ENCODE measurements around the gene P2RX2. TPM values are rescaled to one million over a fixed set of nuclear protein-coding genes. Genes with fewer than 3 reads are reported as not detected.

The P2RX2 gene
- polyA plus RNA-seq, 2 donors, result 1.4 to 2.2 TPM

DNA sequence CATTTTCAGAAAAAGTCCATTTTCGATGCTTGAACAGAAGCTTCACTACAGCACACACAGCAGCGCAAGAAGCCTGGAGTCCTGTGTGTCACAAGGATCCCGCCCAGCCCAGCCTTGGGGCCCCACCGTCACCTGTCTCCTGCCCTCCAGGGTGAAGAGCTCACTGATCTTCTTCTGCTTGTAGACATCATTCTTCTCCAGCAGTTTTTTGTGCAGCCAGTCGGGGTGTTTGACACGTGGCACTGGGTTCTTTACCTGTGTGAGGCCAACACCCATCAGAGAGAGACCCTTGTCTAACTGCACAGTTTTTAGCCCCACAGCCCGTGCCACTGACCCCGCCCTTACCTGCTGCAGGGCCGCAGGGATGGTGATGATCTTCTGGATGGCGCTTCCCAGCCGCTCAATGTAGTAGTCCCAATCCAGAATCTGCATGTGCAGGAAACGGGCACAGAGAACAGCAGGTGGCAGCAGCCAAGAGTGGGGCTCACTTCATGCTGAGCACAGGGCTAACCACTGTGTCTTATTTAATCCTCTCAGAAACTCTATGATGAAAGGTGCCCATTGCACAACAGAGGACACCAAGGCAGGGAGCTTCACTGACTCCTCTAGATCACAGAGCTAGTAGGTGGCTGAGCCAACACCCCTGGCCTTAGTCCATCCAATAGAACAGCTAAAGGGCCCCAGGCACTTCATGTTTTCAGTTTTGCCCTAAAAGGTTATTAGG lies 38.6 kb downstream of the P2RX2 start:
- 95 to 96% methylated on average over 12 of the region's 12 CpGs for WGBS, 2 donors
- peaks cover 22 to 34% of the 10 kb centered on the region in 2 donors for H3K36me3 ChIP-seq (ENCODE audit: control insufficient read depth in 2 of 2, insufficient read depth in 2 of 2, low read length in 1 of 2)
- no peaks in the 10 kb centered on the region for H3K4me1 ChIP-seq (ENCODE audit: control insufficient read depth in 2 of 2, insufficient read depth in 2 of 2, low read length in 1 of 2)
- no peak overlapping the region for H3K27ac ChIP-seq (ENCODE audit: low read depth in 2 of 2, low read length in 1 of 2)
- H3K9me3 ChIP-seq (ENCODE audit: control insufficient read depth in 2 of 2, insufficient read depth in 1 of 2, low read depth in 1 of 2, low read length in 1 of 2), result no peaks in the 10 kb centered on the region
- no peaks in the 10 kb centered on the region for H3K27me3 ChIP-seq (ENCODE audit: control insufficient read depth in 1 of 2, insufficient read depth in 2 of 2, low read length in 2 of 2)
- H3K4me3 ChIP-seq (ENCODE audit: low read depth in 1 of 2, low read length in 2 of 2), result no peak overlapping the region

DNA sequence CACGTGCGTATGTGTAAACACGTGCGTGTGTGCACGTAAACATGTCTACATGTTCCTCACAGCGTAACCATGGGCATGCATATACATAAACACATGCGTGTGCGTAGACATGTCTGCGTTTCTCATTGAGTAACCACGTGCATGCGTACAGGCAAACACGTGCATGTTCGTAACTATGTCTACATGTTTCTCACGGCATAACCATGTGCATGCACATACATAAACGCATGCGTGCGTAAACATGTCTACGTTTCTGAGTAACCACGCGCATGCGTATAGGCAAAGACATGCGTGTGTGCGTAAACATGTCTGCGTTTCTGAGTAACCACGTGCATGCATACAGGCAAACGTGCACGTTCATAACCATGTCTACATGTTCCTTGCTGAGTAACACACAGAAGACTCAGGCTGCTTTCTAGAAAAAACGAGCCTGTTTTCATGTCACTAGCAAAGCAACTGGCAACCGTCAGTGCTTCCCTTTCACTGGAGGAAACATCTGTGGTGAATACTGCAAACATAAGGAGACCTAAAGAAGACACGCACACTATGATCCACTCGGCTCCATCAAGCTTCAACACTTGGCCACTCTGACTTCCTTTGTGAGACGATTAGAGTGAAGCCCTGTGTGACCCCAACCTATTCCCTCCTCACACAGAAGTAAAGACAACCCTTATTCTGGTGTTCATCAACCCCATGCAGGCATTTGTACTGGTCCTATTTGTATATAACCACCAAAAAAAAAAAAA lies 39.7 kb downstream of the P2RX2 start:
- Histone ChIP-seq H3K27me3 (ENCODE audit: control insufficient read depth in 1 of 2, insufficient read depth in 2 of 2, low read length in 2 of 2) (no peaks in the 10 kb centered on the region), H3K9me3 (ENCODE audit: control insufficient read depth in 2 of 2, insufficient read depth in 1 of 2, low read depth in 1 of 2, low read length in 1 of 2) (no peaks in the 10 kb centered on the region), H3K36me3 (ENCODE audit: control insufficient read depth in 2 of 2, insufficient read depth in 2 of 2, low read length in 1 of 2) (peaks cover 22 to 39% of the 10 kb centered on the region in 2 donors), H3K4me1 (ENCODE audit: control insufficient read depth in 2 of 2, insufficient read depth in 2 of 2, low read length in 1 of 2) (no peaks in the 10 kb centered on the region), H3K4me3 (ENCODE audit: low read depth in 1 of 2, low read length in 2 of 2) (no peak overlapping the region), H3K27ac (ENCODE audit: low read depth in 2 of 2, low read length in 1 of 2) (no peak overlapping the region)
- WGBS, 2 donors, result 91 to 93% methylated on average over 32 of the region's 32 CpGs

DNA sequence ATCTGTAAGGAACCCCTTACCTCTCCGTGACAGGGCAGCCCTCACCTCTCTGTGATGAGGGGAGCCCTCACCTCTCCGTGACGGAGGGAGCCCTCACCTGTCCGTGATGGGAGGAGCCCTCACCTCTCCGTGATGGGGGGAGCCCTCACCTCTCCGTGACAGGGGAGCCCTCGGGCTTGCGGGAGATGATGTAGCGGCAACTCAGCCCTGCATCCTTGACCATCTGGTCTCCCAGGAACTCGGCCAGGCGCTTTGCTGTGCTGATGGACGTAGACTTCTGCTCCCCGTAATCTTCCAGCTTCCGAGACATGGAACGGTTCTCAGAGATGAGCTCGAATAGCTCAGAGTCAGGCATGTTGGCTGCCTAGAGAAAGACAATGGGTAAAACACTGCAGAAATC lies 40.6 kb downstream of the P2RX2 start:
- H3K36me3 ChIP-seq (ENCODE audit: control insufficient read depth in 2 of 2, insufficient read depth in 2 of 2, low read length in 1 of 2), result peaks cover 22 to 45% of the 10 kb centered on the region in 2 donors
- 94 to 95% methylated on average over 16 of the region's 16 CpGs for WGBS, 2 donors

DNA sequence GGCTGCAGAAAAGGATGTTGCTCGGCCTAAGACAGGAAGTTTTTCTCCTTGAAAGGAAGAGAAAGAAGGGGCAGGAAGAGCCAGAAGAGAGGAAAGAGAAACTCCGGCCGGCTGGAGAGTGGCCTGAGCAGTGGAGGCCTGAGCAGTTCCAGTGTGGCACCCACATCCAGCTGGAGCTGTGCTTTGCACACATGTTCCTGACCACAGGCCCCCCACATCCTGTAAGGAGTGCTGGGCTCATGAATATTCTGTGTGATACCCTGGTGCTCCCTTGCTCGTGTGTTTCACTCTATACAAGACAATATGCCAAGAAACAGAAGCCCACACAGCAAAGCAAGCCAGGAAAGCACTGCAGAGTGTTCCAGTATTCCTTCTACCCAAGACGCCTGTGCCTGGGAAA lies 41.5 kb downstream of the P2RX2 start:
- no peak overlapping the region for H3K4me3 ChIP-seq (ENCODE audit: low read depth in 1 of 2, low read length in 2 of 2)
- no peak overlapping the region for H3K27ac ChIP-seq (ENCODE audit: low read depth in 2 of 2, low read length in 1 of 2)
- no peaks in the 10 kb centered on the region for H3K9me3 ChIP-seq (ENCODE audit: control insufficient read depth in 2 of 2, insufficient read depth in 1 of 2, low read depth in 1 of 2, low read length in 1 of 2)
- 84 to 86% methylated on average over 5 of the region's 5 CpGs for WGBS, 2 donors
- no peaks in the 10 kb centered on the region for H3K27me3 ChIP-seq (ENCODE audit: control insufficient read depth in 1 of 2, insufficient read depth in 2 of 2, low read length in 2 of 2)
- no peaks in the 10 kb centered on the region for H3K4me1 ChIP-seq (ENCODE audit: control insufficient read depth in 2 of 2, insufficient read depth in 2 of 2, low read length in 1 of 2)
- H3K36me3 ChIP-seq (ENCODE audit: control insufficient read depth in 2 of 2, insufficient read depth in 2 of 2, low read length in 1 of 2), result peaks cover 17 to 54% of the 10 kb centered on the region in 2 donors

More for the DNA sequence above, 40.6 kb downstream of the P2RX2 start:
- Histone ChIP-seq H3K4me1 (ENCODE audit: control insufficient read depth in 2 of 2, insufficient read depth in 2 of 2, low read length in 1 of 2) (no peaks in the 10 kb centered on the region), H3K27me3 (ENCODE audit: control insufficient read depth in 1 of 2, insufficient read depth in 2 of 2, low read length in 2 of 2) (no peaks in the 10 kb centered on the region), H3K9me3 (ENCODE audit: control insufficient read depth in 2 of 2, insufficient read depth in 1 of 2, low read depth in 1 of 2, low read length in 1 of 2) (no peaks in the 10 kb centered on the region), H3K27ac (ENCODE audit: low read depth in 2 of 2, low read length in 1 of 2) (no peak overlapping the region), H3K4me3 (ENCODE audit: low read depth in 1 of 2, low read length in 2 of 2) (no peak overlapping the region)

DNA sequence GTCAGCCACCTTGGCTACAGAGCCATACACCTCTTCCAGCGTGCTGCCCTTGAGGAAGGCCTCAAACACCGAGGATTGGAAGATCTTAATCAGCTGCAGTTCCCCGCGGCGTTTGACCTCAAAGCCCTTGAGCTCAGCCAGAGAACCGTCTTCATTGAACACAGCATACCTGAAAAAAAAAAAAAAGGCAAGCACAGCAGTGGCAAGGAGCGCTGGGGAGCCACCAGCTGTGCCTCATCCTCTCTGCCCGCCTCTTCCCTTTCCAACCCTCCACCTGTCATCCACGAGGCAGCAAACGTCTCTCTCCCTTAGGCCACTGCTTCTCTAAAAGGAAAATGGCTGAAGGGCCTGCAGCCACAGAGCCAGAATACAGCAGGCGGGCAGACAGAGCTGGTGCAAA lies 42.4 kb downstream of the P2RX2 start:
- Histone ChIP-seq H3K36me3 (ENCODE audit: control insufficient read depth in 2 of 2, insufficient read depth in 2 of 2, low read length in 1 of 2) (peaks cover 17 to 57% of the 10 kb centered on the region in 2 donors), H3K9me3 (ENCODE audit: control insufficient read depth in 2 of 2, insufficient read depth in 1 of 2, low read depth in 1 of 2, low read length in 1 of 2) (no peaks in the 10 kb centered on the region), H3K4me1 (ENCODE audit: control insufficient read depth in 2 of 2, insufficient read depth in 2 of 2, low read length in 1 of 2) (no peaks in the 10 kb centered on the region), H3K27ac (ENCODE audit: low read depth in 2 of 2, low read length in 1 of 2) (no peak overlapping the region), H3K27me3 (ENCODE audit: control insufficient read depth in 1 of 2, insufficient read depth in 2 of 2, low read length in 2 of 2) (no peaks in the 10 kb centered on the region), H3K4me3 (ENCODE audit: low read depth in 1 of 2, low read length in 2 of 2) (no peak overlapping the region)
- WGBS, 2 donors, result 82 to 87% methylated on average over 11 of the region's 11 CpGs

DNA sequence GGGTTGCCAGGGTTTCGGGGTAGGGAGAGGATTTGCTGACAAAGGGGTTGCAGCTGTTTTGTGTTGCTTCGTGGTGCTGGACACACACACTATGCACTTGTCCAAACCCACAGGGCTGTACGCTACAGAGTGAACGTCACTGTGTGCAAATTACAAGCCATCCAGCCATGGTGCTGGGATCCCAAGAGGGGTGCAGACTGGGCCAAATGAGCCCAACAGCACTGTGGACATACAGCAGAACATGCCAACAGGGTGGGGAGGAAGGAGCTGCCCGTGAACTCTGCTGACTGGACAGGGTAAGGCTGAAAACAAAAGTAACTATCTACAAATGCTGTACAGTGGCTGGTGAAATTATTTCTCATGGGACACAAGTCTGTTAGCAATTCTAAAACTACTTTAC lies 43.4 kb downstream of the P2RX2 start:
- no peak overlapping the region for H3K27ac ChIP-seq (ENCODE audit: low read depth in 2 of 2, low read length in 1 of 2)
- H3K36me3 ChIP-seq (ENCODE audit: control insufficient read depth in 2 of 2, insufficient read depth in 2 of 2, low read length in 1 of 2), result peaks cover 17 to 60% of the 10 kb centered on the region in 2 donors
- no peaks in the 10 kb centered on the region for H3K4me1 ChIP-seq (ENCODE audit: control insufficient read depth in 2 of 2, insufficient read depth in 2 of 2, low read length in 1 of 2)
- H3K4me3 ChIP-seq (ENCODE audit: low read depth in 1 of 2, low read length in 2 of 2), result no peak overlapping the region
- H3K9me3 ChIP-seq (ENCODE audit: control insufficient read depth in 2 of 2, insufficient read depth in 1 of 2, low read depth in 1 of 2, low read length in 1 of 2), result no peaks in the 10 kb centered on the region
- no peaks in the 10 kb centered on the region for H3K27me3 ChIP-seq (ENCODE audit: control insufficient read depth in 1 of 2, insufficient read depth in 2 of 2, low read length in 2 of 2)
- WGBS, 2 donors, result 75 to 88% methylated on average over 5 of the region's 5 CpGs

DNA sequence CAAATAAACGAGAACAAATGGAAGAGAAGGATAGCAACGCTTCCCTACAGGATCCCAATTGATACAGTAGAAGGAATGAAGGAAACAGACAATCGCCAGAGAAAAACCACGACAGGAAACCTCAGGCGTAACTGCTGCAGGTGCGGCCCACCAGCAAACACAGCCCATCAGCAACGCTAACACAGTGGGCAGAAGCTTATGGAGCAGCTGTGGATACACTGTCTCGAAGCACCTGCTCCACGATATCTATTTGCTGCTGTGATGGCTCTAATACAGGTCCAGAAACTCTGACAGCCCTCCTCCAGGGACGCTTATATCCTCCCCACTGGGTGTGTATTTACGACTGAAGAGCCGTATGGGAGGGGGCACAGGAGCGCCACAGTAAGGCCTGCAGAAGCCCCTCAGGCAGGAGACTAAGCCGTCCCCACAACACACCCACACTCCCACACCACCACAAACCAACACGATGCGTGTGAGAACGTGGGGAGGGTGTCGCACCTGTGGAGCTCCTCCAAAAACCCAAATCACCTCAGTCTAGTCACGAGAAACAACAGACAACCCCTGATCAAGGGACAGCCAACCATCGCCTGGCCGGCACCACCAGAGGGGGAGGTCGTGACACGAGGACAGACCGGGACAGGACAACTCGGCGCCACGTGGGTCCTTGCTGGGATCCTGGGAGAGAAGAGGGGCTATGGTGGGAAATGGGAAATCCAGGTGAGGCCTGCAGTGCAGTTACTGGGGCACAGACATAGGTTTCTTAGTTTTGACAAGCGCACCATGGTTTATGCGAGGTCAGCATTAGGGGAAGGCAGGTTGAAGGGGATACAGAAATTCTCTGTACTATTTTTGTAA lies 44.6 kb downstream of the P2RX2 start:
- no peaks in the 10 kb centered on the region for H3K27me3 ChIP-seq (ENCODE audit: control insufficient read depth in 1 of 2, insufficient read depth in 2 of 2, low read length in 2 of 2)
- H3K4me1 ChIP-seq (ENCODE audit: control insufficient read depth in 2 of 2, insufficient read depth in 2 of 2, low read length in 1 of 2), result no peaks in the 10 kb centered on the region
- H3K9me3 ChIP-seq (ENCODE audit: control insufficient read depth in 2 of 2, insufficient read depth in 1 of 2, low read depth in 1 of 2, low read length in 1 of 2), result no peaks in the 10 kb centered on the region
- H3K27ac ChIP-seq (ENCODE audit: low read depth in 2 of 2, low read length in 1 of 2), result no peak overlapping the region
- peaks cover 17 to 62% of the 10 kb centered on the region in 2 donors for H3K36me3 ChIP-seq (ENCODE audit: control insufficient read depth in 2 of 2, insufficient read depth in 2 of 2, low read length in 1 of 2)
- H3K4me3 ChIP-seq (ENCODE audit: low read depth in 1 of 2, low read length in 2 of 2), result no peak overlapping the region
- WGBS, 2 donors, result 89% methylated on average over 29 of the region's 29 CpGs

DNA sequence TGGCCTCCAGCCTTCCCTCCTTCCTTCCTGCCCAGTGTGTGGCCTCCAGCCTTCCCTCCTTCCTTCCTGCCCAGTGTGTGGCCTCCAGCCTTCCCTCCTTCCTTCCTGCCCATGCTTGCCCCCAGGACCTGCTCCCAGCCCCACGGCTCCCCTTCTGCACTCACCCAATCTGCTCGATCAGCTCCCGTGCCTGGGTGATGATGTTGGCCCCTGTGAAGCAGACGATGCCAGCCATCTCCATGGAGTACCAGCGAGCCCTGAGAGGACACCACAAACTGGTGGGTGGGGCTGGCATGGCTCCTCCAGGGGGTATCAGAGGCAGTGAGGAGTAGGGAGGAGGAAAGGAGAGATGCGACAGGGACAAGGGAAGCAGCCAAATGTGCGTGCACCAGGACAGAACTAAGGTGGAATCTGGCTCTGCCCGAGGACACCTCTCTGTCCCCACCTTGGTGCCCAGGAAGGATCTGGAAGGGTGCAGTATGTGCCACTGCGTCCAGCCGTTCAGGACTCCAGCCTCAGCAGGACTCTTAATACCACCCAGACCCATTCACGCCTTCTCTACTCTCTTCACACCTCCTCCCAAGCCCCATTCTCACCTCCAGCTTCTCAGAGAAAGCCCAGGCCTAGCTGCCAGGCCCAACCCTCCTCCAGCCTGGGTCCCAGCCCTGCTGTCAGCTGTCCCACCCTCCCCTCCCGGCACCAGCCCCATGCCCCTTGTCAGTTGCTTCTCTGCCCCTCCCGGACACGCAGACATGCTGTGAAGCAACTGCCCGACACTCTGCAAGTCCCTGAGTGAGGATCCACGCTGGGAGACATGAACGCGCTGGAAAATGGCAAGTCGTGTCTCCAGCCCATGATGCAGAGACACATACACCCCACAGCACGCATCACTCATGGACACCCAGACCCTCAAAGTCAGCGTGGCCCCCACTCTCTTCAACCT lies 45.9 kb downstream of the P2RX2 start:
- H3K27ac ChIP-seq (ENCODE audit: low read depth in 2 of 2, low read length in 1 of 2), result no peak overlapping the region
- peaks cover 20 to 61% of the 10 kb centered on the region in 2 donors for H3K36me3 ChIP-seq (ENCODE audit: control insufficient read depth in 2 of 2, insufficient read depth in 2 of 2, low read length in 1 of 2)
- H3K4me1 ChIP-seq (ENCODE audit: control insufficient read depth in 2 of 2, insufficient read depth in 2 of 2, low read length in 1 of 2), result no peaks in the 10 kb centered on the region
- no peaks in the 10 kb centered on the region for H3K9me3 ChIP-seq (ENCODE audit: control insufficient read depth in 2 of 2, insufficient read depth in 1 of 2, low read depth in 1 of 2, low read length in 1 of 2)
- WGBS, 2 donors, result 89% methylated on average over 21 of the region's 21 CpGs
- no peak overlapping the region for H3K4me3 ChIP-seq (ENCODE audit: low read depth in 1 of 2, low read length in 2 of 2)
- no peaks in the 10 kb centered on the region for H3K27me3 ChIP-seq (ENCODE audit: control insufficient read depth in 1 of 2, insufficient read depth in 2 of 2, low read length in 2 of 2)

DNA sequence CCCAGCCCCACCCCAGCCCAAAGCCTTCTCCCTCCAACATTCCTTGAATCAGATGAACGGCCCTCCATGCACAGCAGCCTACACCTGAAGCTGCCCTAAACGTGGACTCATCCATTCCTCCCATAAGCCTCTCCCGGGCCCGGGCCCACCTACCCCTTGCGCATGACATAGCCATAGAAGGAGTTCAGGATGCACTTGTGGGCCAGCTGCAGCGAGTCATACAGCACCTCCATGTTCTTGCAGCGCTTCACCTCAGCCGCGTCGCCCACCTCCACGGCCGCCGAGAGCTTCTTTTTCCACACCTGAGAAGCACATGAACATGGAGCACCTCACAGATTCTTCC lies 46.5 kb downstream of the P2RX2 start:
- 95 to 97% methylated on average over 13 of the region's 13 CpGs for WGBS, 2 donors
- Histone ChIP-seq H3K9me3 (ENCODE audit: control insufficient read depth in 2 of 2, insufficient read depth in 1 of 2, low read depth in 1 of 2, low read length in 1 of 2) (no peaks in the 10 kb centered on the region), H3K27ac (ENCODE audit: low read depth in 2 of 2, low read length in 1 of 2) (no peak overlapping the region), H3K36me3 (ENCODE audit: control insufficient read depth in 2 of 2, insufficient read depth in 2 of 2, low read length in 1 of 2) (peaks cover 20 to 63% of the 10 kb centered on the region in 2 donors), H3K4me3 (ENCODE audit: low read depth in 1 of 2, low read length in 2 of 2) (no peak overlapping the region), H3K4me1 (ENCODE audit: control insufficient read depth in 2 of 2, insufficient read depth in 2 of 2, low read length in 1 of 2) (no peaks in the 10 kb centered on the region), H3K27me3 (ENCODE audit: control insufficient read depth in 1 of 2, insufficient read depth in 2 of 2, low read length in 2 of 2) (no peaks in the 10 kb centered on the region)
